Breast epithelium (tissue), 4 donors: ENCODE measurements around the gene PRSS33. TPM values are rescaled to one million over a fixed set of nuclear protein-coding genes. Genes with fewer than 3 reads are reported as not detected.

Experiments
- DNase-seq, 2 donors: peaks; one replicate each; pipeline ENCODE4 v3.0.0-alpha.2; 2019; ENCODE audit warnings: low spot score in 2 of 2
- H3K27ac ChIP-seq, 2 donors: fragments of 200-600 bp; sonication (generic) in 1 of 2; one replicate each; pipeline ENCODE4 v1.5.1; 2016 to 2019; ENCODE audit warnings: mild to moderate bottlenecking in 1 of 2
- H3K27me3 ChIP-seq, 2 donors: fragments of 200-600 bp; sonication (generic) in 1 of 2; one replicate each; pipeline versions ENCODE4 v1.5.1 to v1.6.0; 2017 to 2019; ENCODE audit warnings: control low read depth in 1 of 2, mild to moderate bottlenecking in 1 of 2
- H3K36me3 ChIP-seq: fragments of 200-600 bp; one replicate; pipeline ENCODE4 v1.5.1; 2019
- H3K4me1 ChIP-seq, 2 donors: fragments of 200-600 bp; sonication (generic); one replicate each; pipeline ENCODE4 v1.5.1; 2016 to 2019; ENCODE audit warnings: control low read depth in 1 of 2
- H3K4me3 ChIP-seq, 3 donors: fragments of 200-600 bp; sonication (generic); 1 replicate in 2 of 3; 2 replicates in 1 of 3; pipeline ENCODE4 v1.5.1; 2016 to 2019; ENCODE audit warnings: mild to moderate bottlenecking in 3 of 3, moderate library complexity in 2 of 3
- H3K9me3 ChIP-seq, 2 donors: fragments of 200-600 bp; sonication (generic) in 1 of 2; one replicate each; pipeline ENCODE4 v1.5.1; 2016 to 2019; ENCODE audit warnings: control low read depth in 1 of 2
- CTCF ChIP-seq, 3 donors: fragments of 450-650 bp; IDR thresholded peaks; one replicate each; pipeline ENCODE4 v1.5.1; 2016 to 2017; ENCODE audit warnings: antibody characterized with exemption in 3 of 3, mild to moderate bottlenecking in 3 of 3, moderate library complexity in 3 of 3
- POLR2A ChIP-seq: fragments of 450-650 bp; IDR thresholded peaks from one replicate; pipeline ENCODE4 v1.6.1; 2016; ENCODE audit warnings: antibody characterized with exemption, mild to moderate bottlenecking, moderate library complexity
- POLR2AphosphoS5 ChIP-seq, 3 donors: sonication (generic); formaldehyde crosslinking; IDR thresholded peaks; one replicate each; pipeline ENCODE4 v1.6.1; 2017; ENCODE audit warnings: antibody characterized with exemption in 3 of 3
- intact Hi-C: fragments of 100-400 bp; cut with DNase I; formaldehyde crosslinking; loops from one replicate; pipeline ENCODE4 v1.15.1; 2023; ENCODE audit warnings: low total_unique reads
- total RNA-seq, 3 donors: library from RNA; depleted of rRNA; stranded (reverse); fragments of >200 nt; gene quantifications; one replicate each; pipeline ENCODE4 v1.1.0, GENCODE V29; 2016

Gene PRSS33
- total RNA-seq, 3 donors from 2014 or later = not detected

GRCh38 chr16:2768403-2769089 is 18.8 kb downstream of the PRSS33 start:
- TF ChIP-seq POLR2AphosphoS5 (IDR thresholded peaks at IDR 0.05) (no peak), CTCF (IDR thresholded peaks at IDR 0.05) (no peak), POLR2A (no peak)
- no peaks in the 10 kb centered on the region for H3K9me3 ChIP-seq
- H3K36me3 ChIP-seq = peaks cover 14% of the 10 kb centered on the region
- no peaks in the 10 kb centered on the region for H3K27me3 ChIP-seq
- no peak for DNase-seq
- H3K27ac ChIP-seq = peak overlapping the region; percentile 27 to 50
- no peaks in the 10 kb centered on the region for H3K4me1 ChIP-seq
- intact Hi-C loops = no loop called here
- H3K4me3 ChIP-seq = no peak overlapping the region

DNA sequence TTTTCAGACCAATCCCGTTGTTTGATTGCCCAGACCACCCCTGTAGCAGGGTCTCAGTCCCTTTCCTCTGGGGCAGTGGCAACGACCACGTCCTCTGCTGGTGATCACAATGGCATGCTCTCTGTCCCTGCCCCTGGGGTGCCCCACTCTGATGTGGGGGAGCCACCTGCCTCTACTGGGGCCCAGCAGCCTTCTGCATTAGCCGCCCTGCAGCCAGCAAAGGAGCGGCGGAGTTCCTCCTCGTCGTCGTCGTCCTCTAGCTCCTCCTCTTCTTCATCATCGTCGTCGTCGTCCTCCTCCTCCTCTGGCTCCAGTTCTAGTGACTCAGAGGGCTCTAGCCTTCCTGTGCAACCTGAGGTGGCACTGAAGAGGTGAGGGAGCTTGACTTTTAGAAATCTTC is 19.5 kb downstream of the PRSS33 start:
- Histone ChIP-seq H3K27me3 (no peaks in the 10 kb centered on the region), H3K36me3 (peaks cover 14% of the 10 kb centered on the region), H3K4me3 (no peak overlapping the region), H3K27ac (no peak overlapping the region), H3K4me1 (no peaks in the 10 kb centered on the region), H3K9me3 (no peaks in the 10 kb centered on the region)
- DNase-seq = no peak
- TF ChIP-seq POLR2A (no peak), CTCF (IDR thresholded peaks at IDR 0.05) (no peak)
- intact Hi-C loops = no loop called here

GRCh38 chr16:2767140-2767731 is 20.1 kb downstream of the PRSS33 start:
- Histone ChIP-seq H3K27ac (no peak overlapping the region), H3K27me3 (no peaks in the 10 kb centered on the region), H3K36me3 (peaks cover 15% of the 10 kb centered on the region), H3K4me3 (no peak overlapping the region), H3K4me1 (no peaks in the 10 kb centered on the region), H3K9me3 (no peaks in the 10 kb centered on the region)
- DNase-seq = no peak
- TF ChIP-seq POLR2A (no peak), POLR2AphosphoS5 (IDR thresholded peaks at IDR 0.05) (no peak), CTCF (IDR thresholded peaks at IDR 0.05) (no peak)
- intact Hi-C loops = no loop called here

DNA sequence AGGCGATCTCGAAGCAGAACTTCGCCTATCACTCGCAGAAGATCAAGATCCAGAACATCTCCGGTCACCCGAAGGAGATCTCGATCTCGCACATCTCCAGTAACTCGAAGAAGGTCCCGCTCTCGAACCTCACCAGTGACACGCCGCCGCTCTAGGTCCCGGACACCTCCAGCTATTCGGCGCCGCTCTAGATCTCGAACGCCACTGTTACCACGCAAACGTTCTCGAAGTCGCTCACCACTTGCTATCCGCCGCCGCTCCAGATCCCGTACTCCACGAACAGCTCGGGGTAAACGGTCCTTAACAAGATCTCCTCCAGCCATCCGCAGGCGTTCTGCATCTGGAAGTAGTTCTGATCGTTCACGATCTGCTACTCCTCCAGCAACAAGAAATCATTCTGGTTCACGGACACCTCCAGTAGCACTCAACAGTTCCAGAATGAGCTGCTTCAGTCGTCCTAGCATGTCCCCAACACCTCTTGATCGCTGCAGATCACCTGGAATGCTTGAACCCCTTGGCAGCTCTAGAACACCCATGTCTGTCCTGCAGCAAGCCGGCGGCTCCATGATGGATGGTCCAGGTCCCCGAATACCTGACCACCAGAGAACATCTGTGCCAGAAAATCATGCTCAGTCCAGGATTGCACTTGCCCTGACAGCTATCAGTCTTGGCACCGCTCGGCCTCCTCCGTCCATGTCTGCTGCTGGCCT is 20.8 kb downstream of the PRSS33 start:
- H3K27me3 ChIP-seq = no peaks in the 10 kb centered on the region
- DNase-seq = no peak
- H3K4me3 ChIP-seq = no peak overlapping the region
- TF ChIP-seq CTCF (IDR thresholded peaks at IDR 0.05) (no peak), POLR2A (no peak), POLR2AphosphoS5 (IDR thresholded peaks at IDR 0.05) (no peak)
- no peaks in the 10 kb centered on the region for H3K9me3 ChIP-seq
- no peaks in the 10 kb centered on the region for H3K4me1 ChIP-seq
- intact Hi-C loops = no loop called here
- H3K36me3 ChIP-seq = peaks cover 22% of the 10 kb centered on the region
- H3K27ac ChIP-seq = no peak overlapping the region
